ENCODE data around the gene SDK1. TPM values are rescaled to one million over a fixed set of nuclear protein-coding genes. Genes with fewer than 3 reads are reported as not detected.
"Not testable (repeated sequence)": the region's sequence is repeated elsewhere in the genome, so short reads cannot be mapped to it uniquely, and the experiment has no call there.

Gene SDK1
- total and polyA plus RNA-seq, 8 donors: 1.6 to 11.2 (median 6.6) TPM

DNA sequence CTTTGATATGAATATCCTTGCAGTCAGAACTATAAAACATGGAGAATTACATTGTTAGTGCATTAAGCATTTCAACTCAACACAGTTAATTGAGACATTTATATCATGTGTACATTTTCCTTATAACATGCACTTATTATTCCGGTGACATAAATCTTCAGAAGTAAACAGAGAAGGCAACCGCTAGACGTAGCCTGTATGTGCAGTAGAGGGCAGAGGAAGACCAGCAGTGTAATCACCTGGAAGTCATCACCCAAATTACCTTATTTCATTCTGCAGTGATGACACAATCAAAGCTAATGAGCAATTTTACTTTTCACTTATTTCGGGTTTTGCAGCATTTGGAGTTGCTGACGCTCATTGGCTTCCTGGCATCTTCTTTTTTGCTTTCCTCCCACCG is 394.6 kb downstream of the SDK1 start:
- intact Hi-C loops (cut with DNase I; ENCODE audit: low total_unique reads): no loop called here
- H3K4me3 ChIP-seq: no peak overlapping the region
- no peaks in the 10 kb centered on the region for H3K4me1 ChIP-seq
- H3K27me3 ChIP-seq: no peaks in the 10 kb centered on the region
- no peak for DNase-seq
- 63 to 79% (median 75%) methylated on average over 6 of the region's 6 CpGs for WGBS, 5 donors
- no peaks in the 10 kb centered on the region for H3K36me3 ChIP-seq
- H3K9me3 ChIP-seq: no peaks in the 10 kb centered on the region
- H3K27ac ChIP-seq: no peak overlapping the region
- no peak for TF ChIP-seq EP300 (IDR thresholded peaks at IDR 0.05)
- TF ChIP-seq, protein P1, sequence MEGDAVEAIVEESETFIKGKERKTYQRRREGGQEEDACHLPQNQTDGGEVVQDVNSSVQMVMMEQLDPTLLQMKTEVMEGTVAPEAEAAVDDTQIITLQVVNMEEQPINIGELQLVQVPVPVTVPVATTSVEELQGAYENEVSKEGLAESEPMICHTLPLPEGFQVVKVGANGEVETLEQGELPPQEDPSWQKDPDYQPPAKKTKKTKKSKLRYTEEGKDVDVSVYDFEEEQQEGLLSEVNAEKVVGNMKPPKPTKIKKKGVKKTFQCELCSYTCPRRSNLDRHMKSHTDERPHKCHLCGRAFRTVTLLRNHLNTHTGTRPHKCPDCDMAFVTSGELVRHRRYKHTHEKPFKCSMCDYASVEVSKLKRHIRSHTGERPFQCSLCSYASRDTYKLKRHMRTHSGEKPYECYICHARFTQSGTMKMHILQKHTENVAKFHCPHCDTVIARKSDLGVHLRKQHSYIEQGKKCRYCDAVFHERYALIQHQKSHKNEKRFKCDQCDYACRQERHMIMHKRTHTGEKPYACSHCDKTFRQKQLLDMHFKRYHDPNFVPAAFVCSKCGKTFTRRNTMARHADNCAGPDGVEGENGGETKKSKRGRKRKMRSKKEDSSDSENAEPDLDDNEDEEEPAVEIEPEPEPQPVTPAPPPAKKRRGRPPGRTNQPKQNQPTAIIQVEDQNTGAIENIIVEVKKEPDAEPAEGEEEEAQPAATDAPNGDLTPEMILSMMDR (IDR thresholded peaks at IDR 0.05): peak in 2 of 7 experiments; percentile 31 to 34
- no peak for TF ChIP-seq POLR2A (IDR thresholded peaks at IDR 0.05)
- TF ChIP-seq POLR2AphosphoS5 (IDR thresholded peaks at IDR 0.05): no peak

DNA sequence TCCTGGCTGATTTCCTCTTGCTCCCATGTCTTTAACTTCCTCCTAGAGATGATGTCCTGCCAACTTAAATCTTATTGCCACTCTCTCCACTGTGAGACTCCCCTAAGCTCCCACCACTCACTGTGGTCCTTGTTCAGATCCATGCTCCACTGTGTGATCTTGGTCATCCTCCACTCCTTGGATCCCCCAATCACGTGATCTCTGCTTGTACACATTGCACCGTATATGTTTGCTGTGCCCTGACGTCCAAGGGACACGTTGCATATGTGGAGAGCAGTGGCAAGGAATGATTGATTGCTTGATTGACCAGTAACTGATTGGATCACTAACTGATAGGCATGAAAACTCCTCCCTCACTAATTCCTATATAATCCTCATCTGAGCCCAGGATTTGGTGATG is 395.1 kb downstream of the SDK1 start:
- Histone ChIP-seq H3K27ac (no peak overlapping the region), H3K27me3 (no peaks in the 10 kb centered on the region), H3K36me3 (no peaks in the 10 kb centered on the region), H3K9me3 (no peaks in the 10 kb centered on the region), H3K4me1 (no peaks in the 10 kb centered on the region), H3K4me3 (no peak overlapping the region)
- no peak for DNase-seq
- intact Hi-C loops (cut with DNase I; ENCODE audit: low total_unique reads): no loop called here
- 58 to 85% (median 73%) methylated on average over 4 of the region's 4 CpGs for WGBS, 5 donors
- TF ChIP-seq, protein P1 (IDR thresholded peaks at IDR 0.05): no peak
- TF ChIP-seq POLR2A (IDR thresholded peaks at IDR 0.05) (no peak), POLR2AphosphoS5 (IDR thresholded peaks at IDR 0.05) (no peak), EP300 (IDR thresholded peaks at IDR 0.05) (no peak)

DNA sequence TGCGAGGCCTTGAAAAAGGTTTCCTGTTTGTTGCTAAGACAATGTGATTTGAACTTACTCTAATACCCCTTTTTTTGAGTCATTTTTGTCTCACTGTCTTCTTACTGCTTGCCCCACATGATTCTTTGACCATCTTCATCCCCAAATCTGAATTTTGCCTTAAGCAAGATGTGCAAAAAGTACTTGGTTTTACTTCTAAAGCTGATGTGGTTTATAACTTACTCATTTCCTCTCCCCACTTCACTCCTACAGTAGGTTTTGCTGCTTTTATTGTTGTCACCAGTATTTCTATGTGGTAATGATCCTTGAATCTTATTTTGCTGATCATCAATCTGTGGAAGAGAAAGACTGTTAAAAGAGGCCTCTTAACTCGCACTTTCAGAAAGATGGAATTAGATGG is 396.4 kb downstream of the SDK1 start:
- TF ChIP-seq, protein P1 (IDR thresholded peaks at IDR 0.05): no peak
- TF ChIP-seq EP300 (IDR thresholded peaks at IDR 0.05) (no peak), POLR2A (IDR thresholded peaks at IDR 0.05) (no peak), POLR2AphosphoS5 (IDR thresholded peaks at IDR 0.05) (no peak)

DNA sequence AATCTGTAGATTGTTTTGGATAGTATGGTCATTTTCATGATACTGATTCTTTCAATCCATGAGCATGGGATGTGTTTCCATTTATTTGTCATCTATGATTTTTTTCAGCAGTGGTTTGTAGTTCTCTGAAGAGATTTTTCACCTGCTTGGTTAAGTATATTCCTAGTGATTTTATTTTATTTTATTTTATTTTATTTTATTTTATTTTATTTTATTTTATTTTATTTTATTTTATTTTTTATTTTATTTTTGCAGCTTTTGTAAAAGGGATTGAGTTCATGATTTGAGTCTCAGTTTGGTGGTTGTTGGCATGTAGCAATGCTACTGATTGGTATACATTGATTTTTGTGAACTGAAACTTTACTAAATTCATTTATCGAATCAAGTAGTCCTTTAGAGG is 404.2 kb downstream of the SDK1 start:
- intact Hi-C loops (cut with DNase I; ENCODE audit: low total_unique reads): no loop called here
- 87 to 100% (median 97%) methylated on average over 1 of the region's 1 CpG for WGBS, 5 donors

More for the DNA sequence above, 396.4 kb downstream of the SDK1 start:
- Histone ChIP-seq H3K9me3 (no peaks in the 10 kb centered on the region), H3K4me1 (no peaks in the 10 kb centered on the region), H3K27ac (no peak overlapping the region), H3K27me3 (no peaks in the 10 kb centered on the region), H3K4me3 (no peak overlapping the region), H3K36me3 (no peaks in the 10 kb centered on the region)
- intact Hi-C loops (cut with DNase I; ENCODE audit: low total_unique reads): no loop called here
- DNase-seq: no peak
- 84 to 93% (median 89%) methylated on average over 2 of the region's 2 CpGs for WGBS, 5 donors

DNA sequence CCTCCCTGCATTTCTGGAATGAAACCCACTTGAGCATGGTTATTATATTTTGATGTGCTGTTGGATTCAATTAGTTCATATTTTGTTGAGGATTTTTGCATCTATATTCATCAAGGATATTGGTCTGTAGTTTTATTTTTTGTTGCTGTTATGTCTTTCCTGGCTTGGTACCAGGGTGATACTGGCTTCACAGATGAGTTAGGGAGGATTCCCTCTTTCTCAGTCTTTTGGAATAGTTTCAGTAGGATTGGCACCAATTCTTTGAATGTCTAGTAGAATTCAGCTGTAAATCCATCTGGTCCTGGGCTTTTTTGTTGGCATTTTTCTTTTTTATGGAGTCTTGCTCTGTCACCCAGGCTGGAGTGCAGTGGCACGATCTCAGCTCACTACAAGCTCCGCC is 405.0 kb downstream of the SDK1 start:
- H3K27me3 ChIP-seq; H3K4me3 ChIP-seq; H3K36me3 ChIP-seq; intact Hi-C loops (cut with DNase I; ENCODE audit: low total_unique reads); DNase-seq; H3K27ac ChIP-seq: not testable (repeated sequence)
- WGBS, 5 donors: 90 to 100% (median 96%) methylated on average over 2 of the region's 2 CpGs
- Histone ChIP-seq H3K4me1 (peaks cover 0 to 11% (median 0%) of the 10 kb centered on the region in 4 donors), H3K9me3 (peaks cover 0 to 17% (median 10%) of the 10 kb centered on the region in 4 donors)

More for the DNA sequence above, 404.2 kb downstream of the SDK1 start:
- Histone ChIP-seq H3K27me3 (no peaks in the 10 kb centered on the region), H3K36me3 (no peaks in the 10 kb centered on the region), H3K27ac (no peak overlapping the region), H3K4me3 (no peak overlapping the region), H3K4me1 (peaks cover 0 to 4% (median 0%) of the 10 kb centered on the region in 4 donors), H3K9me3 (peaks cover 0 to 17% (median 10%) of the 10 kb centered on the region in 4 donors)
- TF ChIP-seq POLR2A (IDR thresholded peaks at IDR 0.05) (no peak), POLR2AphosphoS5 (IDR thresholded peaks at IDR 0.05) (no peak), EP300 (IDR thresholded peaks at IDR 0.05) (no peak)
- TF ChIP-seq, protein P1 (IDR thresholded peaks at IDR 0.05): no peak
- no peak for DNase-seq
